Activated CD8-positive, alpha-beta memory T cell treated with anti-CD3 and anti-CD28 coated beads, Interleukin-2, amount 10 ng/mL, durations not matched to agents 7 days and 5 days (primary cell): ENCODE data around the gene LMBR1. TPM values are rescaled to one million over a fixed set of nuclear protein-coding genes. Genes with fewer than 3 reads are reported as not detected.
"Not testable (repeated sequence)": the region's sequence is repeated elsewhere in the genome, so short reads cannot be mapped to it uniquely, and the experiment has no call there.

Source experiments
- ATAC-seq: fragments of 150-1000 bp; cut with Tn5 transposase; one replicate; pipeline ENCODE4 v1.10.0; 2021; ENCODE audit warnings: moderate library complexity
- CTCF ChIA-PET: fragments of 350-600 bp; sonication (Branson Sonifier 250); formaldehyde crosslinking; loops from one replicate; lab custom pipeline; 2021; ENCODE audit warnings: antibody characterized with exemption; lab: Charles Lee
- DNase-seq: peaks from one replicate; pipeline ENCODE4 v3.0.0-alpha.2; 2020
- H3K27ac Mint-ChIP-seq: one replicate; pipeline ENCODE4 v1.8.0; 2021; ENCODE audit warnings: mild to moderate bottlenecking, mixed read lengths
- H3K27me3 Mint-ChIP-seq: one replicate; pipeline ENCODE4 v1.8.0; 2021; ENCODE audit warnings: mixed read lengths
- H3K36me3 Mint-ChIP-seq: one replicate; pipeline ENCODE4 v1.8.0; 2021; ENCODE audit warnings: mild to moderate bottlenecking, mixed read lengths
- H3K4me1 Mint-ChIP-seq: one replicate; pipeline ENCODE4 v1.8.0; 2021; ENCODE audit warnings: mixed read lengths
- H3K4me3 Mint-ChIP-seq: one replicate; pipeline ENCODE4 v1.8.0; 2021; ENCODE audit warnings: mild to moderate bottlenecking, moderate library complexity, mixed read lengths
- H3K9me3 Mint-ChIP-seq: one replicate; pipeline ENCODE4 v1.8.0; 2022; ENCODE audit warnings: low read depth, mixed read lengths
- total RNA-seq, 2 experiments: library from RNA; stranded (reverse); gene quantifications; one replicate each; pipeline ENCODE4 v1.2.3, GENCODE V29; 2021

Gene LMBR1
- total RNA-seq = 10 to 100 TPM; 64.0 to 69.8 TPM

GRCh38 chr7:156892821-156893706 is at the start of gene LMBR1:
Gene LMBR1 (minus strand): TSS chr7:156893183. CDS start chr7:156892993, 190 bp downstream.
- peaks cover 19% of the 10 kb centered on the region for H3K36me3 Mint-ChIP-seq
- CTCF ChIA-PET = interaction anchor here (0.6 to 1.5 kb wide), 8 partner anchors 12 to 252 kb away, joined by 3 to 23 read pairs (median 4); partner anchors contain the start of gene NOM1
- peak within 1 kb of the TSS; percentile 88 for H3K4me3 Mint-ChIP-seq
- H3K27ac Mint-ChIP-seq = peak within 1 kb of the TSS; percentile 90
- H3K9me3 Mint-ChIP-seq = no peaks in the 10 kb centered on the region
- no peaks in the 10 kb centered on the region for H3K27me3 Mint-ChIP-seq
- DNase-seq (peak; percentile 95), ATAC-seq (peak; percentile 84)
- H3K4me1 Mint-ChIP-seq = peaks cover 54% of the 10 kb centered on the region

- no peak for DNase-seq
- peaks cover 16% of the 10 kb centered on the region for H3K9me3 Mint-ChIP-seq
- H3K27ac Mint-ChIP-seq = no peak overlapping the region
- H3K27me3 Mint-ChIP-seq = peaks cover 48% of the 10 kb centered on the region
- CTCF ChIA-PET = interaction anchor here (1.2 to 1.3 kb wide), 2 partner anchors 10 to 11 kb away, joined by 3 read pairs; no protein-coding TSS in a partner anchor
- H3K4me1 Mint-ChIP-seq = peaks cover 15% of the 10 kb centered on the region
- no peak overlapping the region for H3K4me3 Mint-ChIP-seq
- ATAC-seq = peak; percentile 59
- peaks cover 17% of the 10 kb centered on the region for H3K36me3 Mint-ChIP-seq
Observed at GRCh38 chr7:156942708-156943090, 49.7 kb upstream of the LMBR1 start.

- ATAC-seq = no peak
- Mint-ChIP-seq H3K9me3 (peaks cover 16% of the 10 kb centered on the region), H3K27ac (no peak overlapping the region), H3K36me3 (peaks cover 17% of the 10 kb centered on the region), H3K4me3 (no peak overlapping the region), H3K4me1 (peaks cover 11% of the 10 kb centered on the region), H3K27me3 (peaks cover 43% of the 10 kb centered on the region)
- CTCF ChIA-PET = no interaction called here
- DNase-seq = no peak
Observed at GRCh38 chr7:156941393-156942182, 48.6 kb upstream of the LMBR1 start.

- no peak for DNase-seq
- CTCF ChIA-PET = no interaction called here
Observed at GRCh38 chr7:156940421-156941122, 47.6 kb upstream of the LMBR1 start.

GRCh38 chr7:156936766-156937165 is 43.8 kb upstream of the LMBR1 start:
- H3K4me1 Mint-ChIP-seq, H3K27ac Mint-ChIP-seq, CTCF ChIA-PET, DNase-seq, H3K4me3 Mint-ChIP-seq, ATAC-seq: not testable (repeated sequence)
- Mint-ChIP-seq H3K27me3 (peaks cover 12% of the 10 kb centered on the region), H3K36me3 (peaks cover 15% of the 10 kb centered on the region), H3K9me3 (peaks cover 15% of the 10 kb centered on the region)

More at GRCh38 chr7:156940421-156941122, 47.6 kb upstream of the LMBR1 start:
- ATAC-seq = no peak
- Mint-ChIP-seq H3K9me3 (peaks cover 16% of the 10 kb centered on the region), H3K4me1 (peaks cover 11% of the 10 kb centered on the region), H3K36me3 (peaks cover 17% of the 10 kb centered on the region), H3K27me3 (peaks cover 39% of the 10 kb centered on the region), H3K27ac (no peak overlapping the region), H3K4me3 (no peak overlapping the region)

GRCh38 chr7:156935250-156935649 is 42.3 kb upstream of the LMBR1 start:
- no peak for ATAC-seq
- H3K4me1 Mint-ChIP-seq = peaks cover 4% of the 10 kb centered on the region
- no peak for DNase-seq
- H3K4me3 Mint-ChIP-seq = no peak overlapping the region
- no peak overlapping the region for H3K27ac Mint-ChIP-seq
- peaks cover under 1% of the 10 kb centered on the region for H3K9me3 Mint-ChIP-seq
- CTCF ChIA-PET = interaction anchor here (0.7 to 1.5 kb wide), 2 partner anchors 9 to 14 kb away, joined by 3 to 5 read pairs; partner anchors contain the start of gene NOM1
- no peaks in the 10 kb centered on the region for H3K36me3 Mint-ChIP-seq
- peaks cover 12% of the 10 kb centered on the region for H3K27me3 Mint-ChIP-seq

GRCh38 chr7:156932006-156932405 is 39.0 kb upstream of the LMBR1 start:
- no peaks in the 10 kb centered on the region for H3K36me3 Mint-ChIP-seq
- no peaks in the 10 kb centered on the region for H3K9me3 Mint-ChIP-seq
- peaks cover 20% of the 10 kb centered on the region for H3K4me1 Mint-ChIP-seq
- H3K27me3 Mint-ChIP-seq = peaks cover 24% of the 10 kb centered on the region
- DNase-seq = no peak
- H3K27ac Mint-ChIP-seq = no peak overlapping the region
- CTCF ChIA-PET = interaction anchor here (1.2 to 1.4 kb wide), 3 partner anchors 11 to 27 kb away, joined by 3 to 4 read pairs (median 3); partner anchors contain the start of gene NOM1
- ATAC-seq = no peak
- H3K4me3 Mint-ChIP-seq = no peak overlapping the region

- peak; percentile 57 for ATAC-seq
- H3K4me3 Mint-ChIP-seq = no peak overlapping the region
- H3K27me3 Mint-ChIP-seq = peaks cover 21% of the 10 kb centered on the region
- CTCF ChIA-PET = interaction anchor here (8.3 kb wide), 1 partner anchor 20 kb away, joined by 49 read pairs; the partner anchor contains the start of gene NOM1
- H3K9me3 Mint-ChIP-seq = no peaks in the 10 kb centered on the region
- no peaks in the 10 kb centered on the region for H3K36me3 Mint-ChIP-seq
- no peak for DNase-seq
- peak overlapping the region; percentile 38 for H3K27ac Mint-ChIP-seq
- H3K4me1 Mint-ChIP-seq = peaks cover 20% of the 10 kb centered on the region
Observed at GRCh38 chr7:156929789-156930539, 37.0 kb upstream of the LMBR1 start.

GRCh38 chr7:156928406-156928747 is 35.4 kb upstream of the LMBR1 start:
- no peak for ATAC-seq
- Mint-ChIP-seq H3K27me3 (peaks cover 25% of the 10 kb centered on the region), H3K4me1 (peaks cover 30% of the 10 kb centered on the region), H3K36me3 (peaks cover 3% of the 10 kb centered on the region), H3K4me3 (no peak overlapping the region), H3K9me3 (no peaks in the 10 kb centered on the region), H3K27ac (no peak overlapping the region)
- no peak for DNase-seq
- CTCF ChIA-PET = interaction anchor here (1.4 to 8.3 kb wide), 2 partner anchors 22 to 410 kb away, joined by 3 to 49 read pairs; partner anchors contain the start of gene NOM1

GRCh38 chr7:156927571-156928405 is 34.8 kb upstream of the LMBR1 start:
- CTCF ChIA-PET = interaction anchor here (1.3 to 8.3 kb wide), 4 partner anchors 16 to 410 kb away, joined by 3 to 49 read pairs (median 4); partner anchors contain the start of genes LMBR1 and NOM1
- no peak overlapping the region for H3K4me3 Mint-ChIP-seq
- H3K4me1 Mint-ChIP-seq = peaks cover 35% of the 10 kb centered on the region
- H3K27me3 Mint-ChIP-seq = peaks cover 27% of the 10 kb centered on the region
- no peak overlapping the region for H3K27ac Mint-ChIP-seq
- DNase-seq (no peak), ATAC-seq (no peak)
- no peaks in the 10 kb centered on the region for H3K9me3 Mint-ChIP-seq
- peaks cover 4% of the 10 kb centered on the region for H3K36me3 Mint-ChIP-seq

GRCh38 chr7:156925821-156926220 is 32.8 kb upstream of the LMBR1 start:
- not testable (repeated sequence) for H3K36me3 Mint-ChIP-seq, H3K4me3 Mint-ChIP-seq, DNase-seq, H3K27ac Mint-ChIP-seq, ATAC-seq, H3K9me3 Mint-ChIP-seq
- CTCF ChIA-PET = interaction anchor here (0.5 to 8.3 kb wide), 3 partner anchors 18 to 304 kb away, joined by 3 to 49 read pairs (median 4); partner anchors contain the start of gene NOM1
- Mint-ChIP-seq H3K4me1 (peaks cover 46% of the 10 kb centered on the region), H3K27me3 (peaks cover 25% of the 10 kb centered on the region)
